ENCODE data around the gene L3MBTL4. TPM values are rescaled to one million over a fixed set of nuclear protein-coding genes. Genes with fewer than 3 reads are reported as not detected.

Gene L3MBTL4
- total and polyA plus RNA-seq, 2 donors = 3.4 to 4.3 TPM

GRCh38 chr18:6311456-6312215 is 103.1 kb downstream of the L3MBTL4 start:
- H3K4me3 ChIP-seq (ENCODE audit: low read length in 2 of 2) = no peak overlapping the region
- DNase-seq (ENCODE audit: low read depth in 6 of 9, low spot score in 9 of 9) = no peak
- no peak overlapping the region for H3K27ac ChIP-seq (ENCODE audit: low read depth in 1 of 2, low read length in 1 of 2)
- H3K36me3 ChIP-seq (ENCODE audit: control insufficient read depth in 2 of 2, insufficient read depth in 2 of 2, low read length in 1 of 2) = no peaks in the 10 kb centered on the region
- no peaks in the 10 kb centered on the region for H3K4me1 ChIP-seq (ENCODE audit: control insufficient read depth in 2 of 2, insufficient read depth in 2 of 2, low read length in 2 of 2)
- WGBS = 93% methylated on average over 8 of the region's 8 CpGs
- no peaks in the 10 kb centered on the region for H3K9me3 ChIP-seq (ENCODE audit: control insufficient read depth in 2 of 2, insufficient read depth in 1 of 2, low read length in 1 of 2)
- no peaks in the 10 kb centered on the region for H3K27me3 ChIP-seq (ENCODE audit: control insufficient read depth in 2 of 2, insufficient read depth in 1 of 2, low read length in 1 of 2)

- DNase-seq (ENCODE audit: low read depth in 6 of 9, low spot score in 9 of 9) = no peak
- Histone ChIP-seq H3K4me3 (ENCODE audit: low read length in 2 of 2) (no peak overlapping the region), H3K36me3 (ENCODE audit: control insufficient read depth in 2 of 2, insufficient read depth in 2 of 2, low read length in 1 of 2) (no peaks in the 10 kb centered on the region), H3K27me3 (ENCODE audit: control insufficient read depth in 2 of 2, insufficient read depth in 1 of 2, low read length in 1 of 2) (no peaks in the 10 kb centered on the region), H3K4me1 (ENCODE audit: control insufficient read depth in 2 of 2, insufficient read depth in 2 of 2, low read length in 2 of 2) (no peaks in the 10 kb centered on the region), H3K27ac (ENCODE audit: low read depth in 1 of 2, low read length in 1 of 2) (no peak overlapping the region), H3K9me3 (ENCODE audit: control insufficient read depth in 2 of 2, insufficient read depth in 1 of 2, low read length in 1 of 2) (no peaks in the 10 kb centered on the region)
- 94% methylated on average over 2 of the region's 2 CpGs for WGBS
Observed at GRCh38 chr18:6310714-6311113, 104.0 kb downstream of the L3MBTL4 start.

- Histone ChIP-seq H3K27me3 (ENCODE audit: control insufficient read depth in 2 of 2, insufficient read depth in 1 of 2, low read length in 1 of 2) (no peaks in the 10 kb centered on the region), H3K4me1 (ENCODE audit: control insufficient read depth in 2 of 2, insufficient read depth in 2 of 2, low read length in 2 of 2) (no peaks in the 10 kb centered on the region), H3K4me3 (ENCODE audit: low read length in 2 of 2) (no peak overlapping the region), H3K9me3 (ENCODE audit: control insufficient read depth in 2 of 2, insufficient read depth in 1 of 2, low read length in 1 of 2) (no peaks in the 10 kb centered on the region), H3K36me3 (ENCODE audit: control insufficient read depth in 2 of 2, insufficient read depth in 2 of 2, low read length in 1 of 2) (no peaks in the 10 kb centered on the region), H3K27ac (ENCODE audit: low read depth in 1 of 2, low read length in 1 of 2) (no peak overlapping the region)
- 95% methylated on average over 2 of the region's 2 CpGs for WGBS
- no peak for DNase-seq (ENCODE audit: low read depth in 6 of 9, low spot score in 9 of 9)
Observed at GRCh38 chr18:6297875-6298274, 116.8 kb downstream of the L3MBTL4 start.

- Histone ChIP-seq H3K27me3 (ENCODE audit: control insufficient read depth in 2 of 2, insufficient read depth in 1 of 2, low read length in 1 of 2) (no peaks in the 10 kb centered on the region), H3K36me3 (ENCODE audit: control insufficient read depth in 2 of 2, insufficient read depth in 2 of 2, low read length in 1 of 2) (no peaks in the 10 kb centered on the region), H3K27ac (ENCODE audit: low read depth in 1 of 2, low read length in 1 of 2) (no peak overlapping the region), H3K9me3 (ENCODE audit: control insufficient read depth in 2 of 2, insufficient read depth in 1 of 2, low read length in 1 of 2) (no peaks in the 10 kb centered on the region), H3K4me3 (ENCODE audit: low read length in 2 of 2) (no peak overlapping the region), H3K4me1 (ENCODE audit: control insufficient read depth in 2 of 2, insufficient read depth in 2 of 2, low read length in 2 of 2) (no peaks in the 10 kb centered on the region)
- WGBS = 21% methylated on average over 4 of the region's 4 CpGs
- DNase-seq (ENCODE audit: low read depth in 6 of 9, low spot score in 9 of 9) = no peak
Observed at GRCh38 chr18:6294148-6294784, 120.4 kb downstream of the L3MBTL4 start.

GRCh38 chr18:6289843-6290242 is 124.9 kb downstream of the L3MBTL4 start:
- Histone ChIP-seq H3K9me3 (ENCODE audit: control insufficient read depth in 2 of 2, insufficient read depth in 1 of 2, low read length in 1 of 2) (no peaks in the 10 kb centered on the region), H3K27me3 (ENCODE audit: control insufficient read depth in 2 of 2, insufficient read depth in 1 of 2, low read length in 1 of 2) (no peaks in the 10 kb centered on the region), H3K4me3 (ENCODE audit: low read length in 2 of 2) (no peak overlapping the region), H3K27ac (ENCODE audit: low read depth in 1 of 2, low read length in 1 of 2) (no peak overlapping the region), H3K4me1 (ENCODE audit: control insufficient read depth in 2 of 2, insufficient read depth in 2 of 2, low read length in 2 of 2) (no peaks in the 10 kb centered on the region), H3K36me3 (ENCODE audit: control insufficient read depth in 2 of 2, insufficient read depth in 2 of 2, low read length in 1 of 2) (no peaks in the 10 kb centered on the region)
- WGBS = 93% methylated on average over 4 of the region's 4 CpGs
- no peak for DNase-seq (ENCODE audit: low read depth in 6 of 9, low spot score in 9 of 9)

- Histone ChIP-seq H3K4me3 (ENCODE audit: low read length in 2 of 2) (no peak overlapping the region), H3K4me1 (ENCODE audit: control insufficient read depth in 2 of 2, insufficient read depth in 2 of 2, low read length in 2 of 2) (no peaks in the 10 kb centered on the region), H3K27me3 (ENCODE audit: control insufficient read depth in 2 of 2, insufficient read depth in 1 of 2, low read length in 1 of 2) (no peaks in the 10 kb centered on the region), H3K9me3 (ENCODE audit: control insufficient read depth in 2 of 2, insufficient read depth in 1 of 2, low read length in 1 of 2) (no peaks in the 10 kb centered on the region), H3K36me3 (ENCODE audit: control insufficient read depth in 2 of 2, insufficient read depth in 2 of 2, low read length in 1 of 2) (no peaks in the 10 kb centered on the region), H3K27ac (ENCODE audit: low read depth in 1 of 2, low read length in 1 of 2) (no peak overlapping the region)
- whole genome bisulfite sequencing = 97% methylated on average over 4 of the region's 4 CpGs
- no peak for DNase-seq (ENCODE audit: low read depth in 6 of 9, low spot score in 9 of 9)
Observed at GRCh38 chr18:6286585-6286984, 128.1 kb downstream of the L3MBTL4 start.

- WGBS = 97% methylated on average over 22 of the region's 22 CpGs
- Histone ChIP-seq H3K27me3 (ENCODE audit: control insufficient read depth in 2 of 2, insufficient read depth in 1 of 2, low read length in 1 of 2) (no peaks in the 10 kb centered on the region), H3K36me3 (ENCODE audit: control insufficient read depth in 2 of 2, insufficient read depth in 2 of 2, low read length in 1 of 2) (no peaks in the 10 kb centered on the region), H3K27ac (ENCODE audit: low read depth in 1 of 2, low read length in 1 of 2) (no peak overlapping the region), H3K4me1 (ENCODE audit: control insufficient read depth in 2 of 2, insufficient read depth in 2 of 2, low read length in 2 of 2) (no peaks in the 10 kb centered on the region), H3K4me3 (ENCODE audit: low read length in 2 of 2) (no peak overlapping the region), H3K9me3 (ENCODE audit: control insufficient read depth in 2 of 2, insufficient read depth in 1 of 2, low read length in 1 of 2) (no peaks in the 10 kb centered on the region)
- DNase-seq (ENCODE audit: low read depth in 6 of 9, low spot score in 9 of 9) = no peak
Observed at GRCh38 chr18:6284761-6285160, 129.9 kb downstream of the L3MBTL4 start.

GRCh38 chr18:6284300-6284699 is 130.4 kb downstream of the L3MBTL4 start:
- no peaks in the 10 kb centered on the region for H3K4me1 ChIP-seq (ENCODE audit: control insufficient read depth in 2 of 2, insufficient read depth in 2 of 2, low read length in 2 of 2)
- H3K27ac ChIP-seq (ENCODE audit: low read depth in 1 of 2, low read length in 1 of 2) = no peak overlapping the region
- WGBS = 98% methylated on average over 24 of the region's 24 CpGs
- H3K36me3 ChIP-seq (ENCODE audit: control insufficient read depth in 2 of 2, insufficient read depth in 2 of 2, low read length in 1 of 2) = no peaks in the 10 kb centered on the region
- no peak for DNase-seq (ENCODE audit: low read depth in 6 of 9, low spot score in 9 of 9)
- H3K27me3 ChIP-seq (ENCODE audit: control insufficient read depth in 2 of 2, insufficient read depth in 1 of 2, low read length in 1 of 2) = no peaks in the 10 kb centered on the region
- no peaks in the 10 kb centered on the region for H3K9me3 ChIP-seq (ENCODE audit: control insufficient read depth in 2 of 2, insufficient read depth in 1 of 2, low read length in 1 of 2)
- no peak overlapping the region for H3K4me3 ChIP-seq (ENCODE audit: low read length in 2 of 2)

- Histone ChIP-seq H3K4me1 (ENCODE audit: control insufficient read depth in 2 of 2, insufficient read depth in 2 of 2, low read length in 2 of 2) (no peaks in the 10 kb centered on the region), H3K27ac (ENCODE audit: low read depth in 1 of 2, low read length in 1 of 2) (no peak overlapping the region), H3K4me3 (ENCODE audit: low read length in 2 of 2) (no peak overlapping the region), H3K27me3 (ENCODE audit: control insufficient read depth in 2 of 2, insufficient read depth in 1 of 2, low read length in 1 of 2) (no peaks in the 10 kb centered on the region), H3K9me3 (ENCODE audit: control insufficient read depth in 2 of 2, insufficient read depth in 1 of 2, low read length in 1 of 2) (no peaks in the 10 kb centered on the region), H3K36me3 (ENCODE audit: control insufficient read depth in 2 of 2, insufficient read depth in 2 of 2, low read length in 1 of 2) (no peaks in the 10 kb centered on the region)
- 91% methylated on average over 4 of the region's 4 CpGs for WGBS
- no peak for DNase-seq (ENCODE audit: low read depth in 6 of 9, low spot score in 9 of 9)
Observed at GRCh38 chr18:6281874-6282273, 132.8 kb downstream of the L3MBTL4 start.
